ENCODE measurements around the gene MICOS13.
"Not testable (repeated sequence)": the region's sequence is repeated elsewhere in the genome, so short reads cannot be mapped to it uniquely, and the experiment has no call there.

MICOS13 gene

GRCh38 chr19:5700455-5701092, 20.3 kb upstream of the MICOS13 start:
- no peak for DNase-seq (ENCODE audit: low read depth in 2 of 2, low spot score in 1 of 2)

- no peak for DNase-seq (ENCODE audit: low read depth in 2 of 2, low spot score in 1 of 2)
Observed at GRCh38 chr19:5698635-5699422, 18.5 kb upstream of the MICOS13 start.

- DNase-seq (ENCODE audit: low read depth in 2 of 2, low spot score in 1 of 2), result no peak
Observed at GRCh38 chr19:5697890-5698634, 17.7 kb upstream of the MICOS13 start.

GRCh38 chr19:5697022-5697889, 16.9 kb upstream of the MICOS13 start:
- DNase-seq (ENCODE audit: low read depth in 2 of 2, low spot score in 1 of 2), result no peak

GRCh38 chr19:5696196-5697021, 16.1 kb upstream of the MICOS13 start:
- no peak for DNase-seq (ENCODE audit: low read depth in 2 of 2, low spot score in 1 of 2)

- DNase-seq (ENCODE audit: low read depth in 2 of 2, low spot score in 1 of 2), result no peak
Observed at GRCh38 chr19:5695649-5696195, 15.4 kb upstream of the MICOS13 start.

GRCh38 chr19:5694956-5695648, 14.8 kb upstream of the MICOS13 start:
- no peak for DNase-seq (ENCODE audit: low read depth in 2 of 2, low spot score in 1 of 2)

- DNase-seq (ENCODE audit: low read depth in 2 of 2, low spot score in 1 of 2), result no peak
Observed at GRCh38 chr19:5694167-5694955, 14.0 kb upstream of the MICOS13 start.

GRCh38 chr19:5693195-5694166, 13.2 kb upstream of the MICOS13 start:
- no peak for DNase-seq (ENCODE audit: low read depth in 2 of 2, low spot score in 1 of 2)

GRCh38 chr19:5692723-5693194, 12.4 kb upstream of the MICOS13 start:
- DNase-seq (ENCODE audit: low read depth in 2 of 2, low spot score in 1 of 2), result no peak

- DNase-seq (ENCODE audit: low read depth in 2 of 2, low spot score in 1 of 2), result no peak
Observed at GRCh38 chr19:5691822-5692722, 11.8 kb upstream of the MICOS13 start.

- DNase-seq (ENCODE audit: low read depth in 2 of 2, low spot score in 1 of 2), result peak; percentile 46 to 54
Observed at GRCh38 chr19:5690955-5691821, 10.9 kb upstream of the MICOS13 start.

- DNase-seq (ENCODE audit: low read depth in 2 of 2, low spot score in 1 of 2), result peak; percentile 94 to 97
Observed at GRCh38 chr19:5690125-5690954, 10.0 kb upstream of the MICOS13 start, which contains the start of gene RPL36. RPL36 (plus strand) TSS chr19:5690295; CDS start chr19:5690508, 213 bp downstream.

- not testable (repeated sequence) for DNase-seq (ENCODE audit: low read depth in 2 of 2, low spot score in 1 of 2)
Observed at GRCh38 chr19:5688262-5688881, 8.1 kb upstream of the MICOS13 start.
